PFSK-1 (cell line): ENCODE measurements around the gene EPM2AIP1.

ENCODE experiments used
- FOXP2 ChIP-seq: optimal IDR thresholded peaks from 2 replicates; pipeline ENCODE3; 2011; ENCODE audit warnings: borderline replicate concordance, control low read depth, inconsistent platforms; ENCODE audit not compliant: insufficient read depth; ENCODE audit errors: extremely low read length, extremely low read depth
- POLR2AphosphoS5 ChIP-seq: IDR thresholded peaks from 2 replicates; pipeline ENCODE4 v1.6.1; 2012; ENCODE audit warnings: low read depth, mild to moderate bottlenecking, control low read depth, low read length, moderate library complexity
- SIN3A ChIP-seq: IDR thresholded peaks from 2 replicates; pipeline ENCODE4 v1.6.1; 2012; ENCODE audit warnings: mild to moderate bottlenecking, low read length, moderate library complexity, borderline replicate concordance; ENCODE audit not compliant: insufficient read depth
- TAF1 ChIP-seq: IDR thresholded peaks from 2 replicates; pipeline ENCODE4 v1.6.1; 2012; ENCODE audit warnings: low read length, control low read depth, borderline replicate concordance; ENCODE audit not compliant: insufficient read depth
- TF ChIP-seq, protein P1 (sequence below), 2 experiments: IDR thresholded peaks; 2 replicates each; pipeline versions ENCODE4 v1.6.1 to v1.8.0; 2011 to 2012; ENCODE audit warnings: low read depth in 2 of 2, low read length in 2 of 2, control low read depth in 1 of 2, inconsistent platforms in 1 of 2, mild to moderate bottlenecking in 1 of 2, moderate library complexity in 1 of 2; ENCODE audit not compliant: insufficient read depth in 1 of 2

Gene EPM2AIP1

DNA sequence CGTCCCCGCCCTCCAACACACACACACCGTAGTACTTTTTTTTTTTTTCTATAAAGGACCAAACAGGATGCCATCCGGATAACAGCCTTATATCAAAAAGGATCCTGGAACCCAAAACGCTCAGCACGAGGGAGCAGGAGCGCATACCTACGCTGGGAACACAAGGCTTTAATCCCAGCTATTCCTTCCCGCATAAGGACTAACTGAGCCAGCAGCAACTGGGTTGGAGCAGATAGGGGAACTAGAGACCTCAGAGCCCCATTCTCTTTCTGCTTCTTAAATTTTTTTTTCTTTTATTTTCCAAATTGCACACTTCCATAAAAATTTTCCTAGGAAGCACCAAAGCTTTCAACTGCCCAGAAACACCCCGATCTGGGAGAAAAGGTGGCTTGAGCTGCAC, 49.3 kb downstream of the EPM2AIP1 start:
- TF ChIP-seq, protein P1, sequence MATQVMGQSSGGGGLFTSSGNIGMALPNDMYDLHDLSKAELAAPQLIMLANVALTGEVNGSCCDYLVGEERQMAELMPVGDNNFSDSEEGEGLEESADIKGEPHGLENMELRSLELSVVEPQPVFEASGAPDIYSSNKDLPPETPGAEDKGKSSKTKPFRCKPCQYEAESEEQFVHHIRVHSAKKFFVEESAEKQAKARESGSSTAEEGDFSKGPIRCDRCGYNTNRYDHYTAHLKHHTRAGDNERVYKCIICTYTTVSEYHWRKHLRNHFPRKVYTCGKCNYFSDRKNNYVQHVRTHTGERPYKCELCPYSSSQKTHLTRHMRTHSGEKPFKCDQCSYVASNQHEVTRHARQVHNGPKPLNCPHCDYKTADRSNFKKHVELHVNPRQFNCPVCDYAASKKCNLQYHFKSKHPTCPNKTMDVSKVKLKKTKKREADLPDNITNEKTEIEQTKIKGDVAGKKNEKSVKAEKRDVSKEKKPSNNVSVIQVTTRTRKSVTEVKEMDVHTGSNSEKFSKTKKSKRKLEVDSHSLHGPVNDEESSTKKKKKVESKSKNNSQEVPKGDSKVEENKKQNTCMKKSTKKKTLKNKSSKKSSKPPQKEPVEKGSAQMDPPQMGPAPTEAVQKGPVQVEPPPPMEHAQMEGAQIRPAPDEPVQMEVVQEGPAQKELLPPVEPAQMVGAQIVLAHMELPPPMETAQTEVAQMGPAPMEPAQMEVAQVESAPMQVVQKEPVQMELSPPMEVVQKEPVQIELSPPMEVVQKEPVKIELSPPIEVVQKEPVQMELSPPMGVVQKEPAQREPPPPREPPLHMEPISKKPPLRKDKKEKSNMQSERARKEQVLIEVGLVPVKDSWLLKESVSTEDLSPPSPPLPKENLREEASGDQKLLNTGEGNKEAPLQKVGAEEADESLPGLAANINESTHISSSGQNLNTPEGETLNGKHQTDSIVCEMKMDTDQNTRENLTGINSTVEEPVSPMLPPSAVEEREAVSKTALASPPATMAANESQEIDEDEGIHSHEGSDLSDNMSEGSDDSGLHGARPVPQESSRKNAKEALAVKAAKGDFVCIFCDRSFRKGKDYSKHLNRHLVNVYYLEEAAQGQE (IDR thresholded peaks at IDR 0.05; ENCODE audit: insufficient read depth in 1 of 2, low read depth in 2 of 2, low read length in 2 of 2): no peak
- TF ChIP-seq SIN3A (no peak), POLR2AphosphoS5 (no peak), FOXP2 (no peak), TAF1 (no peak)

DNA sequence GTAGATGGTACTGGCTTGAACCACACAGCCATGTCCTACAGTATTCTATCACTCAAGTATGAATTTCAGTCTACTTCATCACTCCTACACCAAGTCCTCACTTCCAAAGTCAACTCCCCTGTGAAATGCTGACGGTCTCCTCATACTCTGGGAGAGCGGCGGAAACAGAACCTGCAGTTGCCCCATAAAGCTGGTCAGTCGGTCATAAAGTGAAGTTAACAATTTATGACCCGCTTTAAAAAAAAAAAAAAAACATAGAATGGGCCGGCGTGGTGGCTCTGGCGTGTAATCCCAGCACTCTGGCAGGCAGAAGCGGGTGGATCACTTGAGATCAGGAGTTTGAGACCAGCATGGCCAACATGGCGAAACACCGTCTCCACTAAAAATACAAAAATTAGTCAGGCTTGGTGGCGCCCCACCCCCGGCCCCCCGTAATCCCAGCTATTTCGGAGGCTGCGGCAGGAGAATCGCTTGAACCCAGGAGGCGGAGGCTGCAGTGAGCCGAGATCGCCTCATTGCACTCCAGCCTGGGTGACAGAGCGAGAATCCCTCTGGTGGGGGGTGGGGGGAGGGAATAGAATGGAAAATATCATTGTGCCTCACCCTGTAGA, 50.2 kb downstream of the EPM2AIP1 start:
- TF ChIP-seq SIN3A: no peak
- TF ChIP-seq FOXP2: no peak
- TF ChIP-seq, protein P1 (IDR thresholded peaks at IDR 0.05; ENCODE audit: insufficient read depth in 1 of 2, low read depth in 2 of 2, low read length in 2 of 2): no peak
- TF ChIP-seq TAF1: no peak
- TF ChIP-seq POLR2AphosphoS5: no peak

DNA sequence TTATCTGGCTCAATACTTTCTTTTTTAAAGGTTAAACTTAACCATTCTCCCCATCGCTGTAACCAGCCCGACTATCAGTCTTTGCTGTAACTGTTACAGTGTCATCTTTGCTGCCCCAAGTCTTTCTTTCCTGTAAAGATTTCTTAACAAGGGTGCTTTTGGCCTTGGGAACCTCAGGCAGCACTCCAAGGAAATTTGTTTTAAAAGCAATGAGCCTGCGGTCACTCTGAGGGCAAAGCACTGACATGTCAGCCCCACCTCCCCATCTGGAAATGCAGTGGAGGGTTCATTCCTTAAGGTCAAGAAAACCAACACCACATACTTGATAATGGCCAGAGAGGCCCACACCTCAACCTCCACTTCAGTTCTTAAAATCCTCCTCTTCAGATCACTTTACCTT, 51.3 kb downstream of the EPM2AIP1 start:
- TF ChIP-seq, protein P1 (IDR thresholded peaks at IDR 0.05; ENCODE audit: insufficient read depth in 1 of 2, low read depth in 2 of 2, low read length in 2 of 2): no peak
- no peak for TF ChIP-seq POLR2AphosphoS5
- TF ChIP-seq SIN3A: no peak
- TF ChIP-seq FOXP2: no peak
- TF ChIP-seq TAF1: no peak

DNA sequence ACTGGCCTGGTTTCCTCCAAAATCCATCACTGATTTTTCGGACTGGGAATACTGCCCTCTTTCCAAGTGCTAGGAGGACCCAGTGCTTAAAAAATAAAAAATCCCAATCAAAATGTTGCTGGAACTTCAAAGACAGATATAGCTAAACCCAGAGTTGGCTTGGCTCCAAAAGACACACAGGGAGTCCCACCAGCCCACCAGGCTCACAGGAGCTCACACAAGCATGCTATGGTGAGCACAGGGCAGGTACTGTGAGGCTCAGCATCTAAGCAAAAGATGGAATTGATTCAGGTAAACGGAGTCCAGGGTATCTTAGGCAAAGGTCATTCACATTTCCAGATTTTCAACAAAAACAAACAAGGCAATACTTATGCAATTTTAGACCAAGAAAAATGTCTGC, 51.8 kb downstream of the EPM2AIP1 start:
- TF ChIP-seq POLR2AphosphoS5 (no peak), TAF1 (no peak), SIN3A (no peak), FOXP2 (no peak)
- TF ChIP-seq, protein P1 (IDR thresholded peaks at IDR 0.05; ENCODE audit: insufficient read depth in 1 of 2, low read depth in 2 of 2, low read length in 2 of 2): no peak
